Stimulated activated CD4-positive, alpha-beta T cell treated with anti-CD3 and anti-CD28 coated beads, Interleukin-12 subunit alpha, Interleukin-12 subunit beta, amount 100 ng/mL, for 48 hours (primary cell): ENCODE results near the gene PRLHR.

Source experiments
- DNase-seq, 3 donors: peaks; one replicate each; pipeline ENCODE4 v3.0.0-alpha.2; 2020; ENCODE audit warnings: low read depth in 2 of 3, low spot score in 1 of 3

The PRLHR gene

GRCh38 chr10:118587881-118588651, 7.4 kb downstream of the PRLHR start:
- no peak for DNase-seq

- DNase-seq = no peak
Measured at GRCh38 chr10:118586911-118587310, 8.5 kb downstream of the PRLHR start.

- DNase-seq = no peak
Measured at GRCh38 chr10:118585794-118586193, 9.7 kb downstream of the PRLHR start.

GRCh38 chr10:118585234-118585633, 10.2 kb downstream of the PRLHR start:
- DNase-seq = no peak

- DNase-seq = no peak
Measured at GRCh38 chr10:118584181-118584954, 11.1 kb downstream of the PRLHR start.

GRCh38 chr10:118583611-118584010, 11.8 kb downstream of the PRLHR start:
- DNase-seq = no peak

- DNase-seq = no peak
Measured at GRCh38 chr10:118582511-118582910, 12.9 kb downstream of the PRLHR start.

GRCh38 chr10:118581340-118581739, 14.1 kb downstream of the PRLHR start:
- no peak for DNase-seq

GRCh38 chr10:118580702-118581101, 14.7 kb downstream of the PRLHR start:
- DNase-seq = no peak

- no peak for DNase-seq
Measured at GRCh38 chr10:118573512-118573911, 21.9 kb downstream of the PRLHR start.

GRCh38 chr10:118572256-118573041, 23.0 kb downstream of the PRLHR start:
- no peak for DNase-seq

GRCh38 chr10:118571123-118571522, 24.3 kb downstream of the PRLHR start:
- DNase-seq = no peak

GRCh38 chr10:118570591-118570990, 24.9 kb downstream of the PRLHR start:
- DNase-seq = no peak

- DNase-seq = no peak
Measured at GRCh38 chr10:118569882-118570252, 25.6 kb downstream of the PRLHR start.

- no peak for DNase-seq
Measured at GRCh38 chr10:118569241-118569881, 26.1 kb downstream of the PRLHR start.

GRCh38 chr10:118568327-118568848, 27.1 kb downstream of the PRLHR start:
- DNase-seq = peak in 2 of 3 donors; percentile 26 to 72

GRCh38 chr10:118567701-118568248, 27.7 kb downstream of the PRLHR start:
- no peak for DNase-seq

- DNase-seq = no peak
Measured at GRCh38 chr10:118566911-118567310, 28.5 kb downstream of the PRLHR start.

- no peak for DNase-seq
Measured at GRCh38 chr10:118565301-118566075, 30.0 kb downstream of the PRLHR start.

GRCh38 chr10:118564652-118565051, 30.8 kb downstream of the PRLHR start:
- no peak for DNase-seq
